GM23338 (cell line): ENCODE results near the gene COL5A2. TPM values are rescaled to one million over a fixed set of nuclear protein-coding genes. Genes with fewer than 3 reads are reported as not detected.

Experiments
- ATAC-seq: fragments of 200-7000 bp; cut with Tn5 transposase; 3 replicates; pipeline ENCODE4 v1.9.1; 2020
- DNase-seq: peaks from one replicate; pipeline ENCODE4 v3.0.0-alpha.2; 2015; ENCODE audit warnings: low spot score
- H2AFZ ChIP-seq: fragments of 200-600 bp; sonication (generic); 2 replicates; pipeline ENCODE4 v1.8.0; 2016; ENCODE audit warnings: antibody characterized with exemption, mild to moderate bottlenecking, moderate library complexity
- H3F3A ChIP-seq: fragments of 200-600 bp; sonication (generic); replicated peaks from 2 replicates; pipeline ENCODE4 v1.8.0; 2017; ENCODE audit warnings: antibody characterized with exemption, mixed run types, low read depth
- H3K27ac ChIP-seq: fragments of 200-600 bp; sonication (generic); 2 replicates; pipeline ENCODE4 v1.6.1; 2016; ENCODE audit warnings: low read depth
- H3K27me3 ChIP-seq: fragments of 200-600 bp; sonication (generic); 2 replicates; pipeline ENCODE4 v1.8.0; 2016; ENCODE audit warnings: mild to moderate bottlenecking, mixed run types, moderate library complexity; ENCODE audit not compliant: insufficient read depth
- H3K36me3 ChIP-seq: fragments of 200-600 bp; sonication (generic); 2 replicates; pipeline ENCODE4 v1.8.0; 2016; ENCODE audit warnings: mild to moderate bottlenecking; ENCODE audit not compliant: insufficient read depth
- H3K4me1 ChIP-seq: fragments of 200-600 bp; sonication (generic); 2 replicates; pipeline ENCODE4 v1.8.0; 2016; ENCODE audit warnings: mild to moderate bottlenecking, moderate library complexity; ENCODE audit not compliant: insufficient read depth
- H3K4me2 ChIP-seq: fragments of 200-600 bp; sonication (generic); 2 replicates; pipeline ENCODE4 v1.7.1; 2017; ENCODE audit warnings: mixed run types
- H3K4me3 ChIP-seq: fragments of 200-600 bp; sonication (generic); 2 replicates; pipeline ENCODE4 v1.6.1; 2016; ENCODE audit warnings: mixed run types
- H3K79me2 ChIP-seq: fragments of 200-600 bp; sonication (generic); replicated peaks from 2 replicates; pipeline ENCODE4 v1.8.0; 2017; ENCODE audit warnings: mild to moderate bottlenecking; ENCODE audit not compliant: insufficient read depth
- H3K9me2 ChIP-seq: fragments of 200-600 bp; sonication (generic); 2 replicates; pipeline ENCODE4 v1.8.0; 2017; ENCODE audit not compliant: insufficient read depth
- H4K20me1 ChIP-seq: fragments of 200-600 bp; sonication (generic); replicated peaks from 2 replicates; pipeline ENCODE4 v1.8.0; 2017; ENCODE audit warnings: mild to moderate bottlenecking; ENCODE audit not compliant: insufficient read depth
- H3K27ac Mint-ChIP-seq: 2 replicates; pipeline ENCODE4 v1.8.0; 2020; ENCODE audit warnings: inconsistent platforms, mild to moderate bottlenecking, moderate library complexity, mixed read lengths
- H3K27me3 Mint-ChIP-seq: 3 replicates; pipeline ENCODE4 v1.8.0; 2022; ENCODE audit warnings: low read depth, mild to moderate bottlenecking, moderate library complexity, mixed read lengths, inconsistent platforms; ENCODE audit not compliant: insufficient read depth, poor library complexity
- H3K36me3 Mint-ChIP-seq: 3 replicates; pipeline ENCODE4 v1.8.0; 2021; ENCODE audit warnings: low read depth, mild to moderate bottlenecking, inconsistent platforms, moderate library complexity, mixed read lengths
- H3K4me1 Mint-ChIP-seq: 3 replicates; pipeline ENCODE4 v1.8.0; 2020; ENCODE audit warnings: mild to moderate bottlenecking, inconsistent platforms, mixed read lengths
- H3K4me3 Mint-ChIP-seq: 3 replicates; pipeline ENCODE4 v1.8.0; 2021; ENCODE audit warnings: moderate library complexity, mild to moderate bottlenecking, inconsistent platforms, mixed read lengths
- H3K9me3 Mint-ChIP-seq: 3 replicates; pipeline ENCODE4 v1.8.0; 2020; ENCODE audit warnings: moderate library complexity, mild to moderate bottlenecking, inconsistent platforms, mixed read lengths
- CREB1 ChIP-seq: fragments of 250-450 bp; sonication (Bioruptor Pico); IDR thresholded peaks from 2 replicates; pipeline ENCODE4 v1.5.0; 2020; ENCODE audit warnings: low read depth, mild to moderate bottlenecking, moderate library complexity
- EZH2 ChIP-seq: fragments of 200-600 bp; sonication (generic); IDR thresholded peaks from one replicate; pipeline ENCODE4 v1.8.0; 2017; ENCODE audit warnings: antibody characterized with exemption, mild to moderate bottlenecking, low read depth; ENCODE audit not compliant: unreplicated experiment
- EZH2phosphoT487 ChIP-seq: fragments of 200-600 bp; sonication (generic); IDR thresholded peaks from one replicate; pipeline ENCODE4 v1.8.1; 2018; ENCODE audit warnings: antibody characterized with exemption; ENCODE audit not compliant: unreplicated experiment
- JUNB ChIP-seq: IDR thresholded peaks from one replicate; pipeline ENCODE4 v1.6.1; 2016; ENCODE audit warnings: antibody characterized with exemption; ENCODE audit not compliant: unreplicated experiment
- NANOG ChIP-seq: IDR thresholded peaks from 2 replicates; pipeline ENCODE4 v1.6.1; 2016; ENCODE audit warnings: antibody characterized with exemption, borderline replicate concordance
- POLR2AphosphoS5 ChIP-seq: IDR thresholded peaks from 2 replicates; pipeline ENCODE4 v1.6.1; 2016; ENCODE audit warnings: antibody characterized with exemption, low read depth
- REST ChIP-seq: IDR thresholded peaks from one replicate; pipeline ENCODE4 v1.6.1; 2018; ENCODE audit warnings: antibody characterized with exemption; ENCODE audit not compliant: unreplicated experiment
- STAT1 ChIP-seq: IDR thresholded peaks from one replicate; pipeline ENCODE4 v1.6.1; 2016; ENCODE audit warnings: antibody characterized with exemption; ENCODE audit not compliant: unreplicated experiment
- ZNF331 ChIP-seq: fragments of 250-450 bp; sonication (Bioruptor Pico); IDR thresholded peaks from 2 replicates; pipeline ENCODE4 v1.5.0; 2020; ENCODE audit warnings: low read depth, mild to moderate bottlenecking, moderate library complexity
- ZNF462 ChIP-seq: fragments of 250-450 bp; sonication (Bioruptor Pico); IDR thresholded peaks from 2 replicates; pipeline ENCODE4 v1.5.0; 2020; ENCODE audit warnings: mild to moderate bottlenecking, moderate library complexity
- polyA plus RNA-seq: library from polyadenylated mRNA; unstranded; fragments of >200 nt; fragmentation: Nextera tagmentation; extraction: Ambion mirVana; gene quantifications from 2 replicates; pipeline ENCODE4 v1.2.1, GENCODE V29; 2016
- total RNA-seq: library from RNA; depleted of rRNA; stranded (reverse); fragments of >200 nt; shearing (Covaris generic); gene quantifications from 2 replicates; pipeline ENCODE4 v1.2.3, GENCODE V29; 2014
- TF ChIP-seq, protein P1 (sequence below): IDR thresholded peaks from 2 replicates; pipeline ENCODE4 v1.6.1; 2016; ENCODE audit warnings: antibody characterized with exemption

The COL5A2 gene
- total and polyA plus RNA-seq, 2 experiments from 2014 or later = 6.7 to 19.7 TPM

DNA sequence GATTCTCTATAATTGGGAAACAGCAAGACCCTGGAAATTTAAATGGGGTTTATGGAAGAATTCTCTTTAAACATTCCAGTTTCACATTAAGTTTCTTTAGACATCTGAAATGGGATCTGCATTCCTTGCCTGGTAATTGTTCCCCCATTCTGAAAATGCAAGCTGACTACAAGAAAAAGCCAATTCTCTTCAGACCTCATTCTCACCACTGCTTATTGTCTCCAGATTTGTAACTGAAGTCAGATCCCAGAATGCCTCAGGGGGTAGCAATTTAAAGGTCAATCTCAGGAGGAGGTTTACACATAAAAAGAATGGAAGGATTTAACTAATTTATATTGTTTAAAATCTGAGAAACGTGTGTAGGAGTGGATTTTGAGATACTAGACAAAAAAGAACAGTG is 164.2 kb downstream of the COL5A2 start:
- H3K36me3 ChIP-seq = no peaks in the 10 kb centered on the region
- DNase-seq = peak; percentile 7
- H3K27ac ChIP-seq = no peak overlapping the region
- no peak overlapping the region for H3K4me3 ChIP-seq
- no peaks in the 10 kb centered on the region for H3K9me3 Mint-ChIP-seq
- H3K4me2 ChIP-seq = no peak overlapping the region
- no peak for ATAC-seq
- no peaks in the 10 kb centered on the region for H3F3A ChIP-seq
- H3K27me3 ChIP-seq = no peaks in the 10 kb centered on the region
- no peak for TF ChIP-seq EZH2phosphoT487
- TF ChIP-seq REST = no peak
- no peak for TF ChIP-seq POLR2AphosphoS5
- TF ChIP-seq CREB1 = no peak
- TF ChIP-seq STAT1 = no peak
- TF ChIP-seq NANOG = no peak
- no peak for TF ChIP-seq ZNF331 (CRISPR knock-in tag)
- no peak for TF ChIP-seq JUNB
- TF ChIP-seq, protein P1, sequence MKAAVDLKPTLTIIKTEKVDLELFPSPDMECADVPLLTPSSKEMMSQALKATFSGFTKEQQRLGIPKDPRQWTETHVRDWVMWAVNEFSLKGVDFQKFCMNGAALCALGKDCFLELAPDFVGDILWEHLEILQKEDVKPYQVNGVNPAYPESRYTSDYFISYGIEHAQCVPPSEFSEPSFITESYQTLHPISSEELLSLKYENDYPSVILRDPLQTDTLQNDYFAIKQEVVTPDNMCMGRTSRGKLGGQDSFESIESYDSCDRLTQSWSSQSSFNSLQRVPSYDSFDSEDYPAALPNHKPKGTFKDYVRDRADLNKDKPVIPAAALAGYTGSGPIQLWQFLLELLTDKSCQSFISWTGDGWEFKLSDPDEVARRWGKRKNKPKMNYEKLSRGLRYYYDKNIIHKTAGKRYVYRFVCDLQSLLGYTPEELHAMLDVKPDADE = no peak
- no peak for TF ChIP-seq ZNF462 (CRISPR knock-in tag)
- no peak for TF ChIP-seq EZH2
- H2AFZ ChIP-seq = no peak overlapping the region
- H4K20me1 ChIP-seq = no peaks in the 10 kb centered on the region
- H3K36me3 Mint-ChIP-seq = no peaks in the 10 kb centered on the region; the same call in 2 of the 3 replicates
- H3K27ac Mint-ChIP-seq = 0 out of 2 replicates have a peak overlapping the region, but pooled peaks have one; percentile 23
- peaks cover 9% of the 10 kb centered on the region; the same call in 2 of the 3 replicates for H3K4me1 Mint-ChIP-seq
- H3K4me1 ChIP-seq = peaks cover 5% of the 10 kb centered on the region; the same call in 1 of the 2 replicates
- H3K27me3 Mint-ChIP-seq = no peaks in the 10 kb centered on the region
- H3K79me2 ChIP-seq = no peaks in the 10 kb centered on the region
- H3K9me2 ChIP-seq = no peaks in the 10 kb centered on the region
- no peak overlapping the region for H3K4me3 Mint-ChIP-seq
